ENCODE measurements around the gene CAPN15.

GRCh38 chr16:536746-537145 lies 9.2 kb downstream of the CAPN15 start:
- TF ChIP-seq POLR2A (IDR thresholded peaks at IDR 0.05) (no peak), CTCF (IDR thresholded peaks at IDR 0.05) (no peak)

Measured in heart left ventricle (tissue), 13 donors.